Epithelial cell of proximal tubule (primary cell): ENCODE measurements around the gene RBM19. TPM values are rescaled to one million over a fixed set of nuclear protein-coding genes. Genes with fewer than 3 reads are reported as not detected.
A peak's percentile ranks its signal among the peaks of the same experiment; 100 is the strongest.

Experiments
- DNase-seq: peaks from one replicate; pipeline ENCODE4 v3.0.0-alpha.2; 2011; ENCODE audit warnings: low read depth
- H3K4me3 ChIP-seq: 2 replicates; pipeline ENCODE4 v1.5.1; 2011; ENCODE audit warnings: low read depth, mild to moderate bottlenecking, low read length
- CTCF ChIP-seq: conservative IDR thresholded peaks from 2 replicates; pipeline ENCODE4 v1.5.1; 2012; ENCODE audit warnings: low read depth, mild to moderate bottlenecking, low read length
- total RNA-seq: library from RNA; depleted of rRNA; stranded (reverse); fragments of >200 nt; gene quantifications from 2 replicates; pipeline ENCODE4 v1.2.3, GENCODE V29; 2015

Gene RBM19
- total RNA-seq, 1 donor from 2014 or later = 26.5 TPM

- no peak for TF ChIP-seq CTCF
- no peak overlapping the region for H3K4me3 ChIP-seq
- DNase-seq = no peak
Measured at GRCh38 chr12:113962733-113963132, 3.4 kb downstream of the RBM19 start.

GRCh38 chr12:113961921-113962710 lies 4.0 kb downstream of the RBM19 start:
- TF ChIP-seq CTCF = no peak
- peak; percentile 58 for DNase-seq

GRCh38 chr12:113960030-113960429 lies 6.1 kb downstream of the RBM19 start:
- TF ChIP-seq CTCF = no peak
- no peak for DNase-seq
- H3K4me3 ChIP-seq = no peak overlapping the region

More at GRCh38 chr12:113961921-113962710, 4.0 kb downstream of the RBM19 start:
- H3K4me3 ChIP-seq = no peak overlapping the region

- no peak overlapping the region for H3K4me3 ChIP-seq
- DNase-seq = no peak
- no peak for TF ChIP-seq CTCF
Measured at GRCh38 chr12:113959096-113959495, 7.0 kb downstream of the RBM19 start.

- no peak for DNase-seq
- no peak for TF ChIP-seq CTCF
- H3K4me3 ChIP-seq = no peak overlapping the region
Measured at GRCh38 chr12:113958108-113958507, 8.0 kb downstream of the RBM19 start.

GRCh38 chr12:113957627-113958026 lies 8.5 kb downstream of the RBM19 start:
- no peak for DNase-seq
- H3K4me3 ChIP-seq = no peak overlapping the region
- no peak for TF ChIP-seq CTCF
